Head of caudate nucleus (tissue), 42 donors: Measurements from ENCODE around the gene DES.

Experiments
- DNase-seq, 42 donors: peaks; one replicate each; pipeline versions ENCODE4 v3.0.0 to v3.0.0-alpha.2; 2020 to 2021; ENCODE audit warnings: mixed read lengths in 7 of 42
- intact Hi-C: fragments of 100-400 bp; cut with DNase I; formaldehyde crosslinking; loops from one replicate; pipeline ENCODE4 v1.15.0; 2022

Gene DES

DNA sequence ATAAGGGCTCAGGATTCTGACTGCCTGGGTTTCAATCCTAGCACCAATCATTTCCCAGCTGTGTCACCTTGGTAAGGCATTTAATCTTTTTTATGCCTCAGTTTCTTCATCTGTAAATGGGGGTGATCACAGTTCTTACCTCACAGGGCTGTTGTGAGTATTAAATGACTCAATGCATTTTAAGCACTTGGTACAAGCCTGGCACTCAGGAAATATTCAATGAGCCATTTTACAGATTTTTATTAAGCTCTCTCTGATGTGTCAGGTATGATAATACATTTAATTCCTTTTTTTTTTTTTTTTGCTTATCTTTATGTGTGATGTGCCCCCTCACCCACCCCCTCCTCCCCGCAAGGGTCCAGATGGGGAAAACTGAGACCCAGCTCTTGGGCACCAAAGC, 28.5 kb downstream of the DES start:
- DNase-seq = no peak
- intact Hi-C loops = no loop called here

DNA sequence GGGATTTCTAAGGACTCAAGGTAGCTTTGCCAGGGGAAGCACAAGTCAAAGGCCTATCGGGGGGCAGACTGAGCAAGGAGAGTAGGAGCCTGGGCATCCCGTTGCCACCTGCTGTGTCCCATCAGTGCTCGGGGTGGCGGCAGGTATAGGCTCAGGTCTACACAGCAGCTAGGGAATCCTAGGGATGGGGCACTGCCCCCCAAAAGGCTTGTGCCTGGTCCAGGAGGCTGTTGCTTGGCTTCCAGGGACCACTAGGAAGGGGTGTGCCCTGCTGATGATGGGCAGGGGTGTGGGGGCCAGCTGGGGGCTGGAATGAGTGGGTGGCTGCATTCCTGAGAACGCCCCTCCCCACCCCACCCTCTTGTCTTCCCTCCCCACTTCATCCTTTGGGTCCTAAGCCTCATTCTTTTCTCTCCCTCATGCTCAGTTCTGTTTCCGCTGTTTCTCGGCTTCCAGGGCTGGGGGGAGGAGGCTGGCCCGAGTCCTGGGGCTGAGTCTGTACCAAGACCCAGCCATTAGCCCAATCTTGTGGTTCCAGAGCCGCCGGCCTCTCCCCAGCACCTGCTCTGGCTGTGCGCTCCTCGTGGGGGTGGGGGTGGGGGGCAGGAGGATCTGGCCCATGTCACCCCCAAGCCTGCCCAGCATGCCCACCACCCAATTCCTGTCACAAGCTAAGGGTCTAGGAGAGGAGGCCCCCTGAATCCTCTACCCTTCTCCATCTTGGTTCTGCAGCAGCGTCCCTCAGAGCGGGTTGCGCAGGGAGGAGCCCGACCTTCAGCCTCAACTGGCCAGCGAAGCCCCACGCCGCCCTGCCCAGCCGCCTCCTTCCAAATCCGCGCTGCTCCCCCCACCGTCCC, 29.3 kb downstream of the DES start:
- intact Hi-C loops = no loop called here
- DNase-seq = peak in 1 of 42 donors; percentile 58

DNA sequence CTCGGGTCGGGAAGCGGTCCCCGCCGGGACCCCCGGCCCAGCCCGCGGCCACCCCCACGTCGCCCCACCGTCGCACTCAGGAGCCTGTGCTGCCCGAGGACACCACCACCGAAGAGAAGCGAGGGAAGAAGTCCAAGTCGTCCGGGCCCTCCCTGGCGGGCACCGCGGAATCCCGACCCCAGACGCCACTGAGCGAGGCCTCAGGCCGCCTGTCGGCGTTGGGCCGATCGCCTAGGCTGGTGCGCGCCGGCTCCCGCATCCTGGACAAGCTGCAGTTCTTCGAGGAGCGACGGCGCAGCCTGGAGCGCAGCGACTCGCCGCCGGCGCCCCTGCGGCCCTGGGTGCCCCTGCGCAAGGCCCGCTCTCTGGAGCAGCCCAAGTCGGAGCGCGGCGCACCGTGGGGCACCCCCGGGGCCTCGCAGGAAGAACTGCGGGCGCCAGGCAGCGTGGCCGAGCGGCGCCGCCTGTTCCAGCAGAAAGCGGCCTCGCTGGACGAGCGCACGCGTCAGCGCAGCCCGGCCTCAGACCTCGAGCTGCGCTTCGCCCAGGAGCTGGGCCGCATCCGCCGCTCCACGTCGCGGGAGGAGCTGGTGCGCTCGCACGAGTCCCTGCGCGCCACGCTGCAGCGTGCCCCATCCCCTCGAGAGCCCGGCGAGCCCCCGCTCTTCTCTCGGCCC, 30.1 kb downstream of the DES start:
- intact Hi-C loops = no loop called here
- no peak for DNase-seq

DNA sequence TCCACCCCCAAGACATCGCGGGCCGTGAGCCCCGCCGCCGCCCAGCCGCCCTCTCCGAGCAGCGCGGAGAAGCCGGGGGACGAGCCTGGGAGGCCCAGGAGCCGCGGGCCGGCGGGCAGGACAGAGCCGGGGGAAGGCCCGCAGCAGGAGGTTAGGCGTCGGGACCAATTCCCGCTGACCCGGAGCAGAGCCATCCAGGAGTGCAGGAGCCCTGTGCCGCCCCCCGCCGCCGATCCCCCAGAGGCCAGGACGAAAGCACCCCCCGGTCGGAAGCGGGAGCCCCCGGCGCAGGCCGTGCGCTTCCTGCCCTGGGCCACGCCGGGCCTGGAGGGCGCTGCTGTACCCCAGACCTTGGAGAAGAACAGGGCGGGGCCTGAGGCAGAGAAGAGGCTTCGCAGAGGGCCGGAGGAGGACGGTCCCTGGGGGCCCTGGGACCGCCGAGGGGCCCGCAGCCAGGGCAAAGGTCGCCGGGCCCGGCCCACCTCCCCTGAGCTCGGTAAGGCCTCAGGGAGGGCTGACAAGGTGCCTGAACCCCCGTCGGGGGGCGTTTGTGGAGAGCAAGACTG, 30.7 kb downstream of the DES start:
- no peak for DNase-seq
- intact Hi-C loops = no loop called here

DNA sequence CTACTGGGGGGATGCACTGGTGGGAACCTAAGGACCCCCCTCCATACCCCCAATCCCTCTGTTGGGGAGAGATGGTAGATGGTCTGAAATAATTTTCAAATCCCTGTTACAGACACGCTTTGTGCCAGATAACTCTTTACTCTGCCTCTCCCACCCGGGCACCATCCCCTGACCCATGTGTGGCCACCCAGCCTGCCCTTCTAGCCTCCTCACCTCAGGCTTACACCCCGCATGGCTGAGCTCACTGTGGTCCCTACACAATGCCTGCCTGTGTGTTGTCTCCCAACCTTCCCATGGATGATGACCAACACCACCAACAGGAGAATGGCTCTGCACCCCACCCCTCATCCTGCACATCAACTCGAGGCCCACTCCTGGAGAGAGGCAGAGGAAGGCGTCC, 31.4 kb downstream of the DES start:
- DNase-seq = no peak
- intact Hi-C loops = no loop called here

DNA sequence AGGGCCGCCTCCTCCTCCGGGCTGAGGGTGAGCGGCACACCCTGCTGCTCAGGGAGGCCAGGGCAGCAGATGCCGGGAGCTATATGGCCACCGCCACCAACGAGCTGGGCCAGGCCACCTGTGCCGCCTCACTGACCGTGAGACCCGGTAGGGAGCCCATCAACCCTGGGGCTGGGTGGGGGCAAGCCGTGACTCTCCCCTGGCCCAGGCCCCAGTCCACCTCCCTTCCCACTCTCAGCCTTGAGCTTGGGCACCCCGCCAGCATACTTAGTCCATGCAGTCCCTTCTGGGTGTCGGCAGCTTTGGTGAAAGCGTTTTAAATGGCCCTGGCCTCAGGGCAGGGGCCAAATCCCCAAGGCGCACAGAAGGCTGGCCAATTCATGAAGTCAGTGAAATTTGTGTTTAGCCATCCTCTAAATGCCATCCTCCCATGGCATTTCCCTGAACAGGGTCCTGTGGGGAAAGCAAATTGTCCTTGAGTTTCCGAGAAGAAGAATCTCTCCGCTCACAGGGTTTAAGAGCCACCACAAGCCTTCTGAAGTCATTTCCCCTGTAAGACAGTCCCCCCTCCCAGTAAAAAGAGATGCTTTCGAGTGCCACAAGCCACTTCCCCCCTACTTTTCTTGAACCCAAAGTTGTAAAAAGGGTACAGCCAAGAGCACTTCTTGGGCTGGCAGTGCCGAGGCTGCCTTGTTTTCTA, 33.6 kb downstream of the DES start:
- intact Hi-C loops = no loop called here
- peak in 5 of 42 donors; percentile 24 to 61 (median 55) for DNase-seq

DNA sequence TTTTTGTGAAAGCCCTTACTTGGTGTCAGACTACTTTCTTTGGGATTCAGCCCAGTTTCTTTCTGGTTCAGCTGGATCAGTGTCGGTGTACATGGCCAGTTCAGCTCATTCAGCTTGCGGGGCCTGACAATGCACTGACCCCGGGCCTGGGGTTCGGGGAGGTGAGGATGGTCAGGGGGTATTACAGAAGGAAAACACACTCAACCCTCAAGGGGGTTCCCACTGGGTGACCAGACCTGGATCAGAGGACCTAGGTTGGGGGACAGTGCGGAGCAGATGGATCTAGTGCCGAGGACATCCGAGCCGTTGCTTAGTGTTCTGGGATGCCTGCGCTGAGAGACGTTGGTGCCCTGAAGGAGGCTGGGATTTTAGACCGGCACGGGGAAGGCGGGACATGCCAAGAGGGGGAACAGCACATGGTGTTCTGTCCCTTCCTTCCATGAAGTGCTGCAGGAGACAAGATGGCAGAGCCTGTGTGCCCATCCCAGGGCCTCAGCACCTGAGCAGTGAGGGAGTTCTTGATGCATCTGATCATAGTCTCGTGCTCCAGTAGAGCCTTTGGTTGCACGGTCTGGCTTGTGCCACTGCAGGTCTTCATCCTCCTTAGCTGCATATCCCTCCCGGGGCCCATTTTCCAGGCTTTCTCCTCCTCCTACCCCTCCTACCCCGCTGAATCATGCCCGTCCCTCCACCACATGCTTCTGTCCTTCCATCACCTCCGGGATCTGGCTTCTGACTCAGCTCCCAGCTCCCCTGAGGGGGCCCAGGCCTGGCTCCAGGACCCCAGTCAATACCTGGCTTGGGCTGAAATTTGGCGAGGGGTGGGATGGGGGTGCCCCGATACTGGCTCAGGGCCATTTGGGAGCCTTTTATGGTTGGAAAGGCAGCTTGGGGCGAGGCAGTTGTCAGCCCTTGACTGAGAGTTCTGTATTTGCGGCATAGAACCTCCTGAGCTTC, 34.5 kb downstream of the DES start:
- peak in 36 of 42 donors; percentile 31 to 93 (median 68) for DNase-seq
- intact Hi-C loops = no loop called here

DNA sequence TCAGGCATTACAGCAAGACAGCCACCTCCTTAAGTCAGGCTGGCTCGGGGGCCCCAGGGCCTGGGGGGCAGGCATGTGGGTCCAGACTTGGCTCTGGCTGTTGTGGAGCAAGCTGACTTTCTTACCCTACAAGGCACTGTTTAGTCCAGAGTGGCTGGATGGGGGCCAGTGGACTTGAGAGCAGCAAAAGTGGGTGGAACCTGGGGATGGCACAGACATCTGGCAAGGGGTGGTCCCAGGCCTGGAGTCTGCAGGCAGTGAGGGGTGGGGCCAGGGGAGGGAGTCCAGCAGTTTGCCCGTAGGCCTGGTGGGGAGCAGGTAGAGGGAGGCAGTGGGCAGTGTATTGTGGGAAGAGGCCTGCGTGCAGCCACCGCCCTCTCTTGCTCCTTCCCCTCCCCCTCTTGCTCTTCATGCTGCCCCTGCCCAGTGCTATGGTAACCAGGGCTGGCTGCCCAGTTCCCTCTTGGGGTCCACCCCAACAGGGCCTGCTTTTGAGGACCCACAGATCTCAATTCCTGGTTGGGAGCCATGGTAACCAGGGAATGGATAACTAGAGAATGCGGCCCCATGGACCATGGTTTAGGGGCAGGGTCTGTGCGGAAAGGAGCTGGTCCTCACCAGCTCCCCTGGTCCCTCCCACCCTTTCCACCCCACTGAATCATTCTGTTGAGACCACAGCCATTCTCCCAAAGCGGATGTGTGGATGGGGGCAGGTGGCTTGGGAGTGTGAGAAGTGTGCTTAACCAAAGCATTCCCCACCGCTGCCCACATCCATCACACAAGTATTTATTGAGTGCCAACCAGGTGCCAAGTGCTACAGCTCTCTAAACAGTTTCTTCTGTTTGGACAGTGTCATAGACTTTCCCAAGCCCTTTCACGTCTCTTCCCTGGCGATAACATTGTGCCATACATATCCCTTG, 35.8 kb downstream of the DES start:
- DNase-seq = peak in 1 of 42 donors; percentile 24
- intact Hi-C loops = no loop called here

DNA sequence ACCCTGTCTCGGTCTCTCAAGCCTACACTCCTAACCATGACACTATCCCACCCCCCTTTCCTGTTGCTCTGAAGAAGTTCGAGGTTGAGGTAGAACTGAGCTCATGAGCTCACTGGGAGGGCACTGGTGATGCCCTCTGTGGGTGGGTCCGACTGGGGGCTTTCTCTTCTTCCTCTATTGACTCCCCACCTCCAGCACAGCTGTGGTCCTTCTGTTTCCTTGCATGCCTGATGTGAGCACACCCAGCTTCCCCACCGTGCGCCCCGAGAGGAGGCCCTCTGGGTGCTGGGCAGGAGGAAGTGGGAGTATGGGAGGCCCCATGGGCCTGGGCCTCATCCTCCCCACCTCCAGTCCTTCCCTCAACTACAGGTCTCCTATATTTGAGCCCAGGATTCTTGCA, 37.4 kb downstream of the DES start:
- no peak for DNase-seq
- intact Hi-C loops = no loop called here

DNA sequence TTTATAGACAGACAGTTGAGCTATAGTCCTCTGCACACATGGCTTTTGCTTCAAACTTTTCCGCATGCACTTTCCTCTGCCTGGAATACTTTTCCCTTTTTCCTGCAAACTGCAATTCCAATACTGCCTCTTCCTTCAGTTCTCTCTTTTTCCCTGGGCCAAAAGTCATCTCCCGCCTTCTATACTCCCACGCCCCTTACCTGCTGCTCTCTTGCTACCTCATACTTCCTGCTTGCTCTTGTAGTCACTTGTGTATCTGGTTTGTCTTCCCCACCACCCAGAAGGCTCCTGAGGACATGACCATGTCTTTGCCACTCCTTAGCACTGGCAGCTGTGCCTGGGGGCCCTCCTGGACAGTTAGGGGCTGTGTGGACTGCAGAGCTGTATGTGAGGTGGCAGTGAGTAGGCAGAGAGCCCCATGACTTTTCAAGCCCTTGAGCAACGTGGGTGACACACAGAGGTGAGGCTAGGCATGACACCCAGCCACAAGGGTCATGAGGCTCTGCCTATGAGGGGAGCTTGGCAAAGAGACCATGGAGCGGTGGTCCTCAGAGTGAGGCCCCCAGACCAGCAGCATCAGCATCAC, 39.7 kb downstream of the DES start:
- peak in 8 of 42 donors; percentile 40 to 74 (median 54) for DNase-seq
- intact Hi-C loops = no loop called here

DNA sequence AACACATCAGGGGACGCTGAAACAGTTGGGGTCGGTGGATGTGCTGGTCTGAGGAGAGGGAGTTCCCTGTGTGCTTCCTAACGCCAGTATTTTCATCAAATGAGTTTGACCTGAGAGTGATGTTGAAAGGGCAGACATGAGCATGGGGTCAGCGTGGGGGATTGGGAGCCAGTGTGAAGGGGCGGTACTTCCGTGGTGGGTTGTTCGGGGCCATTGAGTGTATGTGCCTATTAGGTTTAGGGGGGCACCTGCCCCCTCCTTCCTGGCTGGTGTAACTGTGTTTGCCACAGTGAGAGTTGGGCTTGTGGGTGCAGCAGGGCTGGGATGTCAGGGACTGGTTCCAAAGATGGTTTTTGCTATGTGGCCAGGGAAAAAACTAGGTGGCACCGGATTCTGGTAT, 40.8 kb downstream of the DES start:
- no peak for DNase-seq
- intact Hi-C loops = no loop called here

DNA sequence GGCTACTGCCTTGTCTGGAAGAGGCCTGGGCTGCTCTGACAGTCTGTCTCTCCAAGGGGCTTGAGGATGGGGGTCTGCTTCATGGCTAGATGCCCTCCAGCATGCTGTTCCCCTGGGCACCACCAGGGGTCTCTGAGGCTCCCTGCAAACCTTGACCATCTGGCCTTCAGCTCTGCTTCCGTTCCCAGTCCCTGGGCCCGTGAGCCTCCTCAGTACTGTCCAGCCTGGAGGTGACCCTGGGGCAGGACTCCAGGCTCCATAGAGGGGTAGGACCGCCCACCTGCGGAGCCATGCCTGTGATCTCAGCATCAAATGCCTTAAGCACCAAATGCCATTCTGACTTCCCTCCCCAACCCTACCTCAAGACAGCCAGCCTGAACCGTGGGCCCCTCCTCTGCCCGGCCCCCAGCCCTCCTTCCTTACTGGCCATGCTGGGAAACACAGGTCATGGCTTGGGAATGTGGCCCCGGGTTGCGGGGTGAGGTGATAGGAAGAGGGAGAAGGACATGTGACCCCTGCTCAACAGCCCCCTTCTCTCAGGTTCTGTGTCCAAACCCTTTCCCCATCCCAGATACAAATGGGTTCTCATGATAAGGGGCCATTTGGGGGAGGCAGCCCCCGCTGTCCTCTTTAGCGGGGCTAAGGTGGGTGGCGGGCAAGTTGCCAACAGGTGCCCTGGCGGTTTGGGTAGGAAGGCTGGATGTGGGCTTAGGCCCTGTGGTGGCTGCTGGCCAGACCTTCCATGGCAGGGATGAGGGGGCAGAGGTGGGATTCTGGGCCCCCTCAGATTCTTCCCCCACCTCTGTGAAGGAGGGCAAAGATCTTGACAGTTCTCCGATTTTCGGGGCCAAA, 41.5 kb downstream of the DES start:
- intact Hi-C loops = no loop called here

DNA sequence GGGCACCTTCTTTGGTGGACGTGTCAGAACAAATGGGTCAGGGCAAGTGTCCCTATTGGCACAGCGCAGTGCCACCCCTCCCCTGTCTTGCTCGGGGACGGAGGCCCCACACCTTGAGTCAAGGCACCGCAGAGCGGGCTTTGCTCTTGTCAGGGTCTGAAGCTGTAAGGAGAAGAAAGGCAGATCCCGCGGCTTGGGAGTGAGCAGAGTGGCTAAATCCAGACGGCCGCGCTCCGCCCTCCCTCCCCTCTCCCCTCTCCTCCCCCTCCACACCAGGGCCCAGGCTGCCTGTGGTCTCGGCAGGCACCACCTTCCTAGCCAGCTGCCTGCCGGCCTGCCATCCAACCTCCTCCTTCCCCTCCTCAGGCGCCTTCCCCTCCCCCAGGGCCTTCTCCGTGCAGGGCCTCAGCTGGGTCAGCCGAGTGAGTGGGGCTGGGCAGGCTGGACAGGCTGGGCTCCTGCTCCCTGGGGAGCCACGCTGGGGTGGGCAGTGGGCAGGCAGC, 42.3 kb downstream of the DES start:
- intact Hi-C loops = no loop called here
- peak in 11 of 42 donors; percentile 15 to 69 (median 52) for DNase-seq

More for the DNA sequence above, 41.5 kb downstream of the DES start:
- peak in 28 of 42 donors; percentile 29 to 79 (median 59) for DNase-seq

DNA sequence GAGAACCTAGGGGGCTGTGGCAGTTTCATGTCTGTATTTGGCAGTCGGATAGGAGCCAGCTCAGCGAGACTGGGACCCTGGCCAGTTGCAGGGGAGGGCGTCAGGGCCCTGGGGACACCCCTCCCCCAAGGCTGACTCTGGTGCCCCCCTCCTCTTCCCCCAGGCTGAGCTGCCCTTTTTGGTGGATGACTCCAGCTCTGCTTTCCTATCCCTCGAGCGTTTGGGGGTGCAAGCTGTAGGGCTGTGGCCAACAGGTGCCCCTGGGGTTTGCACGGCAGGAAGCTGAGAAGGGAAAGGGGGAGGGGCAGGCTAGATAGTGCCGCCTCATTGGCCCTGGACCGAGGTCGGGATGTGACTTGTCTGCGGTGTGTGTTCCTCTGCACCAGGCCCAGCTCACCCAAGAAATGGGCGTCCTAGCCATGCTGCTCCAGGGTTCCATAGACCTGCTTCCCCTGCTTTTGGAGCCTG, 42.9 kb downstream of the DES start:
- no peak for DNase-seq
- intact Hi-C loops = no loop called here

DNA sequence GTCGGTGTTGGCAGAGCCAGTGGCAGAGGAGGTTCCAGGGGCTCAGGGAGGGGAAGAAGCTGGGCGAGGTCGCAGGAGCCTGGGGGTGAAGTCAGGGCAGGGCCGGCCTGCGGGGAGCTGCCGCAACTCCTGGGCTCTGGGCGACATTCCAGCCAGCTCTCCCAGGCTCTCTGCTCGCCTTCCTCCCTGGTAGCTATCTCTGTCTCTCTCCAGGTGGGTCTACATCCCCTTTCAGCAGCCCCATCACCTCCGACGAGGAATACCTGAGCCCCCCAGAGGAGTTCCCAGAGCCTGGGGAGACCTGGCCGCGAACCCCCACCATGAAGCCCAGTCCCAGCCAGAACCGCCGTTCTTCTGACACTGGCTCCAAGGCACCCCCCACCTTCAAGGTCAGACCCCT, 43.5 kb downstream of the DES start:
- intact Hi-C loops = no loop called here

DNA sequence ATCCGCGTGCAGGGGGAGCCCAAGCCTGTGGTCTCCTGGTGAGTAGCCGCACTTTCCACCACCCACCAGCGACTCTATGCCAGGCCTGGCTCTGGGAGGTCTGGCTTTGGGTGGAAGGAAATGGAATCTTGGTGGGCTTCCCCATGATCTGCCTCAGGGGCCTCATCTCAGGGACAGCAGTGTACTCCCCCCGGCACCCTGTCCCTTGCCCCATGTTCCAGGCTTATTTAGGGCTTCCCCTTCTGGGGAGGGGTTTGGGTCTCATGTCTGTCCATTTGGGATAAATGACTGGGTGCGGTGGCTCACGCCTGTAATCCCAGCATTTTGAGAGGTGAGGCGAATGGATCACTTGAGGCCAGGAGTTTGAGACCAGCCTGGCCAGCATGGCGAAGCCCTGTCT, 44.2 kb downstream of the DES start:
- intact Hi-C loops = no loop called here

More for the DNA sequence above, 43.5 kb downstream of the DES start:
- DNase-seq = no peak

More for the DNA sequence above, 44.2 kb downstream of the DES start:
- no peak for DNase-seq
